IMR-90 (cell line): ENCODE data around the gene ZBTB24. TPM values are rescaled to one million over a fixed set of nuclear protein-coding genes. Genes with fewer than 3 reads are reported as not detected.

Experiments
- ATAC-seq: fragments of 200-7000 bp; cut with Tn5 transposase; 2 replicates; pipeline ENCODE4 v1.9.1; 2020; ENCODE audit warnings: low read depth, mild to moderate bottlenecking, moderate library complexity
- BruUV-seq: library from RNA; stranded (reverse); fragments of 400-500 nt; replicated peaks from 2 replicates; lab custom pipeline; 2021; lab: Mats Ljungman, UMichigan
- CTCF ChIA-PET: fragments of 300-600 bp; formaldehyde crosslinking; extraction: SDS; loops from one replicate; lab custom pipeline; 2021; ENCODE audit warnings: antibody characterized with exemption; lab: Yijun Ruan, JAX
- POLR2A ChIA-PET: fragments of 300-600 bp; sonication (Branson Sonifier 250); formaldehyde crosslinking; loops from one replicate; lab custom pipeline; 2022; ENCODE audit warnings: antibody characterized with exemption; ENCODE audit not compliant: unreplicated experiment; lab: Charles Lee
- DNase-seq: peaks from one replicate; pipeline ENCODE4 v3.0.0; 2013
- H2AFZ ChIP-seq: replicated peaks from 2 replicates; pipeline ENCODE3; 2013; ENCODE audit warnings: low read length, mild to moderate bottlenecking; ENCODE audit not compliant: poor library complexity
- H2AK5ac ChIP-seq: 2 replicates; pipeline ENCODE4 v1.6.1; 2013; ENCODE audit warnings: low read depth, low read length, inconsistent platforms
- H2AK9ac ChIP-seq: replicated peaks from 2 replicates; pipeline ENCODE3; 2013; ENCODE audit warnings: mild to moderate bottlenecking, low read depth, low read length, moderate library complexity; ENCODE audit not compliant: poor library complexity
- H2BK120ac ChIP-seq: 2 replicates; pipeline ENCODE4 v1.6.1; 2013; ENCODE audit warnings: low read depth, low read length, inconsistent platforms
- H2BK15ac ChIP-seq: 3 replicates; pipeline ENCODE4 v1.6.1; 2013; ENCODE audit warnings: low read depth, low read length, inconsistent platforms
- H2BK20ac ChIP-seq: 2 replicates; pipeline ENCODE4 v1.6.1; 2013; ENCODE audit warnings: low read depth, mild to moderate bottlenecking, inconsistent platforms, low read length, moderate library complexity
- H2BK5ac ChIP-seq: 2 replicates; pipeline ENCODE4 v1.6.1; 2013; ENCODE audit warnings: mild to moderate bottlenecking, low read depth, low read length, inconsistent platforms; ENCODE audit not compliant: poor library complexity, severe bottlenecking
- H3K14ac ChIP-seq: replicated peaks from 2 replicates; pipeline ENCODE4 v1.6.1; 2013; ENCODE audit warnings: low read depth, low read length, inconsistent platforms
- H3K18ac ChIP-seq: 2 replicates; pipeline ENCODE4 v1.6.1; 2013; ENCODE audit warnings: low read depth, low read length, control low read depth
- H3K23ac ChIP-seq: 2 replicates; pipeline ENCODE4 v1.6.1; 2013; ENCODE audit warnings: low read depth, low read length, inconsistent platforms
- H3K27ac ChIP-seq: 2 replicates; pipeline ENCODE4 v1.5.1; 2013; ENCODE audit warnings: mild to moderate bottlenecking, control low read depth, low read length; ENCODE audit not compliant: insufficient read depth
- H3K27me3 ChIP-seq: 2 replicates; pipeline ENCODE4 v1.6.1; 2013; ENCODE audit warnings: low read length; ENCODE audit not compliant: control insufficient read depth, insufficient read depth
- H3K36me3 ChIP-seq: 2 replicates; pipeline ENCODE4 v1.6.1; 2013; ENCODE audit warnings: low read length, mixed read lengths; ENCODE audit not compliant: control insufficient read depth, insufficient read depth
- H3K4ac ChIP-seq: 2 replicates; pipeline ENCODE4 v1.6.1; 2013; ENCODE audit warnings: low read depth, low read length, inconsistent platforms
- H3K4me1 ChIP-seq: 2 replicates; pipeline ENCODE4 v1.6.1; 2013; ENCODE audit warnings: low read length, mixed read lengths; ENCODE audit not compliant: control insufficient read depth, insufficient read depth
- H3K4me2 ChIP-seq: 2 replicates; pipeline ENCODE4 v1.6.1; 2013; ENCODE audit warnings: low read depth, mild to moderate bottlenecking, control low read depth, low read length, moderate library complexity
- H3K4me3 ChIP-seq: 2 replicates; pipeline ENCODE4 v1.5.1; 2013; ENCODE audit warnings: low read depth, mild to moderate bottlenecking, control low read depth, low read length, moderate library complexity; ENCODE audit not compliant: insufficient read depth
- H3K56ac ChIP-seq: 2 replicates; pipeline ENCODE4 v1.6.1; 2013; ENCODE audit warnings: low read length, inconsistent platforms; ENCODE audit not compliant: insufficient read depth; ENCODE audit errors: extremely low read depth
- H3K79me1 ChIP-seq, 2 experiments: 2 replicates each; pipeline ENCODE4 v1.6.1; 2013; ENCODE audit warnings: low read length in 2 of 2, inconsistent platforms in 1 of 2, low read depth in 1 of 2
- H3K9ac ChIP-seq: 2 replicates; pipeline ENCODE4 v1.6.1; 2013; ENCODE audit warnings: low read depth, low read length, control low read depth
- H3K9me1 ChIP-seq: 2 replicates; pipeline ENCODE4 v1.6.1; 2013; ENCODE audit warnings: low read length, inconsistent platforms; ENCODE audit not compliant: insufficient read depth
- H3K9me3 ChIP-seq: 2 replicates; pipeline ENCODE4 v1.6.1; 2013; ENCODE audit warnings: low read length; ENCODE audit not compliant: control insufficient read depth, insufficient read depth
- H4K20me1 ChIP-seq: 2 replicates; pipeline ENCODE4 v1.6.1; 2013; ENCODE audit warnings: low read length, inconsistent platforms; ENCODE audit not compliant: insufficient read depth
- H4K5ac ChIP-seq: 2 replicates; pipeline ENCODE4 v1.6.1; 2013; ENCODE audit warnings: mild to moderate bottlenecking, low read depth, low read length, control low read depth
- H4K8ac ChIP-seq, 2 experiments: 2 replicates each; pipeline ENCODE4 v1.6.1; 2013; ENCODE audit warnings: low read depth in 2 of 2, low read length in 2 of 2, control low read depth in 1 of 2, inconsistent platforms in 1 of 2
- H4K91ac ChIP-seq: 2 replicates; pipeline ENCODE4 v1.6.1; 2013; ENCODE audit warnings: low read depth, low read length, inconsistent platforms; ENCODE audit not compliant: insufficient read depth
- BHLHE40 ChIP-seq: fragments of 150-350 bp; IDR thresholded peaks from 2 replicates; pipeline ENCODE4 v1.6.1; 2016; ENCODE audit warnings: mild to moderate bottlenecking, low read depth, low read length
- CHD1 ChIP-seq: IDR thresholded peaks from 2 replicates; pipeline ENCODE4 v1.6.1; 2012; ENCODE audit warnings: low read depth, low read length, improper control_type of control experiment
- CTCF ChIP-seq: conservative IDR thresholded peaks from 2 replicates; pipeline ENCODE4 v1.5.1; 2012; ENCODE audit warnings: mild to moderate bottlenecking, low read depth, low read length, improper control_type of control experiment
- ELK1 ChIP-seq: fragments of 150-350 bp; IDR thresholded peaks from 2 replicates; pipeline ENCODE4 v1.6.1; 2016; ENCODE audit warnings: low read depth, mild to moderate bottlenecking, low read length, moderate library complexity, borderline replicate concordance
- FOS ChIP-seq: fragments of 150-350 bp; IDR thresholded peaks from 2 replicates; pipeline ENCODE4 v1.6.1; 2016; ENCODE audit warnings: low read depth, low read length
- MAFK ChIP-seq: IDR thresholded peaks from 2 replicates; pipeline ENCODE4 v1.6.1; 2012; ENCODE audit warnings: low read depth, low read length, improper control_type of control experiment
- MAZ ChIP-seq: IDR thresholded peaks from 2 replicates; pipeline ENCODE4 v1.6.1; 2012; ENCODE audit warnings: low read depth, mild to moderate bottlenecking, low read length, improper control_type of control experiment, moderate library complexity, borderline replicate concordance
- MXI1 ChIP-seq: IDR thresholded peaks from 2 replicates; pipeline ENCODE4 v1.6.1; 2012; ENCODE audit warnings: low read depth, mild to moderate bottlenecking, low read length, moderate library complexity, borderline replicate concordance
- NFE2L2 ChIP-seq: fragments of 150-350 bp; IDR thresholded peaks from 2 replicates; pipeline ENCODE4 v1.6.1; 2016; ENCODE audit warnings: low read depth, mild to moderate bottlenecking, low read length
- RAD21 ChIP-seq: IDR thresholded peaks from 2 replicates; pipeline ENCODE4 v1.6.1; 2012; ENCODE audit warnings: low read length, improper control_type of control experiment
- RFX5 ChIP-seq: IDR thresholded peaks from 2 replicates; pipeline ENCODE4 v1.8.0; 2012; ENCODE audit warnings: low read depth, mild to moderate bottlenecking, low read length, moderate library complexity
- SMC3 ChIP-seq: fragments of 150-350 bp; IDR thresholded peaks from 2 replicates; pipeline ENCODE4 v1.6.1; 2016; ENCODE audit warnings: low read depth, mild to moderate bottlenecking, antibody characterized with exemption, low read length, moderate library complexity
- USF2 ChIP-seq: fragments of 150-350 bp; IDR thresholded peaks from 2 replicates; pipeline ENCODE4 v1.6.1; 2017; ENCODE audit warnings: mild to moderate bottlenecking, antibody characterized with exemption, low read length, low read depth
- WGBS, 2 experiments: methylation state at CpG; one replicate each; pipeline versions ENCODE4 v1.1.5 to v1.1.7; 2013; ENCODE audit warnings: missing lambda C conversion rate in 2 of 2; ENCODE audit not compliant: insufficient read length in 1 of 2; ENCODE audit errors: extremely low coverage in 2 of 2; 5-methylcytosine and 5-hydroxymethylcytosine counted together
- dilution Hi-C: fragments of 300-500 bp; cut with HindIII; formaldehyde crosslinking; loops from one replicate; pipeline ENCODE4 v1.14.3; 2018; ENCODE audit warnings: low sequenced_read_pairs; ENCODE audit not compliant: unreplicated experiment
- in situ Hi-C: fragments of 300-500 bp; cut with MboI; formaldehyde crosslinking; loops from 3 replicates; pipeline ENCODE4 v1.14.3; 2019; ENCODE audit warnings: low sequenced_read_pairs, inconsistent platforms, mixed read lengths
- intact Hi-C: fragments of 100-400 bp; cut with micrococcal nuclease; formaldehyde crosslinking; loops from 2 replicates; pipeline ENCODE4 v1.10.0; 2022
- polyA plus RNA-seq, 3 experiments: library from polyadenylated mRNA; depleted of rRNA; stranded (reverse); fragments of >200 nt; gene quantifications; 2 replicates each; pipeline ENCODE4 v1.2.3, GENCODE V29; 2012; ENCODE audit warnings: low replicate concordance in 1 of 3
- total RNA-seq: library from RNA; depleted of rRNA; stranded (reverse); fragments of >200 nt; gene quantifications from 2 replicates; pipeline ENCODE4 v1.2.3, GENCODE V29; 2012

Gene ZBTB24
- total and polyA plus RNA-seq, 2 of the 4 experiments (the other 2 are of a cell fraction) = 2.3 to 7.9 TPM

GRCh38 chr6:109511832-109512231, 28.8 kb upstream of the ZBTB24 start:
- WGBS, 2 experiments = 100% methylated on average over 1 of the region's 2 CpGs; no CpG with 5 or more reads in 1 of the 2 experiments
- POLR2A ChIA-PET = no interaction called here
- H2AK5ac ChIP-seq = no peak overlapping the region
- no peak overlapping the region for H2AFZ ChIP-seq
- no peak overlapping the region for H3K4me2 ChIP-seq
- no peak overlapping the region for H3K9ac ChIP-seq
- no peak overlapping the region for H3K4ac ChIP-seq
- H4K8ac ChIP-seq = no peak overlapping the region
- no peaks in the 10 kb centered on the region; the same call in 1 of the 2 replicates for H3K9me3 ChIP-seq
- no peaks in the 10 kb centered on the region for H3K36me3 ChIP-seq
- H3K79me1 ChIP-seq = no peaks in the 10 kb centered on the region
- H3K18ac ChIP-seq = no peak overlapping the region
- dilution Hi-C loops (no loop called here), in situ Hi-C loops (no loop called here), intact Hi-C loops (no loop called here)
- H3K4me1 ChIP-seq = peaks cover 2% of the 10 kb centered on the region; the same call in 1 of the 2 replicates
- no peak overlapping the region for H2AK9ac ChIP-seq
- H4K91ac ChIP-seq = no peak overlapping the region
- DNase-seq (no peak), ATAC-seq (no peak)
- no TSS peak for BruUV-seq
- H4K5ac ChIP-seq = no peak overlapping the region
- H3K4me3 ChIP-seq = no peak overlapping the region
- TF ChIP-seq MAFK = no peak
- TF ChIP-seq SMC3 = no peak
- TF ChIP-seq BHLHE40 = no peak
- no peak for TF ChIP-seq RFX5
- TF ChIP-seq USF2 = no peak
- no peak for TF ChIP-seq FOS
- TF ChIP-seq ELK1 = no peak
- TF ChIP-seq NFE2L2 = no peak
- no peak for TF ChIP-seq MAZ
- TF ChIP-seq RAD21 = no peak
- no peak for TF ChIP-seq CHD1
- TF ChIP-seq CTCF = no peak
- no peak for TF ChIP-seq MXI1
- H3K14ac ChIP-seq = no peak overlapping the region
- no peaks in the 10 kb centered on the region for H4K20me1 ChIP-seq
- CTCF ChIA-PET = no interaction called here
- no peak overlapping the region for H3K56ac ChIP-seq
- H3K9me1 ChIP-seq = peaks cover 3% of the 10 kb centered on the region; the same call in 1 of the 2 replicates
- no peak overlapping the region for H2BK120ac ChIP-seq
- no peak overlapping the region for H2BK20ac ChIP-seq
- H2BK5ac ChIP-seq = no peak overlapping the region
- H3K27me3 ChIP-seq = peaks cover under 1% of the 10 kb centered on the region; the same call in 1 of the 2 replicates
- no peak overlapping the region for H3K27ac ChIP-seq
- H2BK15ac ChIP-seq = no peak overlapping the region
- no peak overlapping the region for H3K23ac ChIP-seq
